Natural killer cell (primary cell): Measurements from ENCODE around the gene ANGPT4. TPM values are rescaled to one million over a fixed set of nuclear protein-coding genes. Genes with fewer than 3 reads are reported as not detected.

Experiments
- ATAC-seq, 3 donors: fragments of 150-1000 bp in 2 of 3; fragments of 200-7000 bp in 1 of 3; cut with Tn5 transposase; 1 replicate in 1 of 3; 2 replicates in 2 of 3; pipeline ENCODE4 v1.10.0; 2021; ENCODE audit warnings: mild to moderate bottlenecking in 2 of 3, moderate library complexity in 2 of 3
- DNase-seq, 2 donors: peaks; one replicate each; pipeline versions ENCODE4 v3.0.0 to v3.0.0-alpha.2; 2013 to 2021; ENCODE audit warnings: mixed read lengths in 1 of 2
- H3K27ac ChIP-seq: one replicate; pipeline ENCODE4 v1.5.1; 2013; ENCODE audit warnings: mild to moderate bottlenecking, low read length
- H3K27me3 ChIP-seq: one replicate; pipeline ENCODE4 v1.6.1; 2013; ENCODE audit warnings: low read length; ENCODE audit not compliant: control insufficient read depth, insufficient read depth
- H3K36me3 ChIP-seq: one replicate; pipeline ENCODE4 v1.6.1; 2013; ENCODE audit warnings: low read length; ENCODE audit not compliant: control insufficient read depth, insufficient read depth
- H3K4me1 ChIP-seq: one replicate; pipeline ENCODE4 v1.6.1; 2013; ENCODE audit warnings: low read length; ENCODE audit not compliant: control insufficient read depth, insufficient read depth
- H3K4me3 ChIP-seq: one replicate; pipeline ENCODE4 v1.5.1; 2013; ENCODE audit warnings: low read length
- H3K9me3 ChIP-seq: one replicate; pipeline ENCODE4 v1.6.1; 2013; ENCODE audit warnings: low read length; ENCODE audit not compliant: control insufficient read depth, insufficient read depth
- H3K27ac Mint-ChIP-seq, 2 donors: one replicate each; pipeline ENCODE4 v1.8.0; 2022; ENCODE audit warnings: mild to moderate bottlenecking in 2 of 2, mixed read lengths in 2 of 2, moderate library complexity in 1 of 2
- H3K27me3 Mint-ChIP-seq, 2 donors: one replicate each; pipeline ENCODE4 v1.8.0; 2022; ENCODE audit warnings: low read depth in 2 of 2, mixed read lengths in 2 of 2
- H3K36me3 Mint-ChIP-seq: one replicate; pipeline ENCODE4 v1.8.0; 2022; ENCODE audit warnings: mixed read lengths
- H3K4me1 Mint-ChIP-seq, 2 donors: one replicate each; pipeline ENCODE4 v1.8.0; 2022; ENCODE audit warnings: mixed read lengths in 2 of 2
- H3K4me3 Mint-ChIP-seq: one replicate; pipeline ENCODE4 v1.8.0; 2022; ENCODE audit warnings: mild to moderate bottlenecking, moderate library complexity, mixed read lengths
- H3K9me3 Mint-ChIP-seq, 2 donors: one replicate each; pipeline ENCODE4 v1.8.0; 2022; ENCODE audit warnings: mixed read lengths in 2 of 2
- WGBS: methylation state at CpG from one replicate; pipeline ENCODE4 v1.1.7; 2013; ENCODE audit warnings: missing lambda C conversion rate; ENCODE audit not compliant: insufficient coverage; 5-methylcytosine and 5-hydroxymethylcytosine counted together
- intact Hi-C: fragments of 100-400 bp; cut with micrococcal nuclease; formaldehyde crosslinking; loops from one replicate; pipeline ENCODE4 v1.14.2; 2022
- total RNA-seq, 4 donors: library from RNA; stranded (reverse); fragments of 120-200 nt in 1 of 4; gene quantifications; one replicate each; pipeline versions ENCODE4 v1.2.3 to v1.2.4, GENCODE V29; 2013 to 2022
- TF ChIP-seq, protein P1 (sequence below): fragments of 200-600 bp; IDR thresholded peaks from one replicate; pipeline ENCODE4 v1.8.0; 2022; ENCODE audit warnings: antibody characterized with exemption

The ANGPT4 gene
- total RNA-seq, 3 donors from 2014 or later (not counting 1 experiment from before 2014, with no cell fraction given), result not detected

DNA sequence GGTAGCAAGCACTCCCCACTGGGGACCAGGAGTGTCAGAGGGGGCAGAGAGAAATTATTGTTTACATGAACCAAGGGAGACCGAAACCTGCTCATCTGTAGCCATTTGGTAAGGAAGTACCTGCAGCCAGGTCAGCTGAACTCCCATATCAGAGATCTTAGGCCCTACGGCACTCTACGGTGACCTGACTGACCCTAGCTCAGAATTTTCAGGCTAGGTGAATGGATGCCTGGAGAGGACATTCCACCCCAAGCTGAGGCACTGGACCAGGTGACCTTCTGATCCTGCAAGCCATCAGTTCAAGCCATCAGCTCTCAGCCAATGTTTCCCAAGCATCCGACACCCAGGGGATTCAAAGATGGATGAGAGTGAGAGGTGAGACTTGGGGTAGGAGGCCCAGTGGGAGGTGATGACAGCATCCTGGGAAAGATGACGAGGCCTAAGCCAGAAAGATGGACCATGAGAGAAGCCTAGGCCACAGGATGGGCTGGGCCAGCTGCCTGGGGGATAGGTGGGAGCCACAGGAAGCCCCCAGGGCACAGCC, 2.8 kb downstream of the ANGPT4 start:
- TF ChIP-seq, protein P1, sequence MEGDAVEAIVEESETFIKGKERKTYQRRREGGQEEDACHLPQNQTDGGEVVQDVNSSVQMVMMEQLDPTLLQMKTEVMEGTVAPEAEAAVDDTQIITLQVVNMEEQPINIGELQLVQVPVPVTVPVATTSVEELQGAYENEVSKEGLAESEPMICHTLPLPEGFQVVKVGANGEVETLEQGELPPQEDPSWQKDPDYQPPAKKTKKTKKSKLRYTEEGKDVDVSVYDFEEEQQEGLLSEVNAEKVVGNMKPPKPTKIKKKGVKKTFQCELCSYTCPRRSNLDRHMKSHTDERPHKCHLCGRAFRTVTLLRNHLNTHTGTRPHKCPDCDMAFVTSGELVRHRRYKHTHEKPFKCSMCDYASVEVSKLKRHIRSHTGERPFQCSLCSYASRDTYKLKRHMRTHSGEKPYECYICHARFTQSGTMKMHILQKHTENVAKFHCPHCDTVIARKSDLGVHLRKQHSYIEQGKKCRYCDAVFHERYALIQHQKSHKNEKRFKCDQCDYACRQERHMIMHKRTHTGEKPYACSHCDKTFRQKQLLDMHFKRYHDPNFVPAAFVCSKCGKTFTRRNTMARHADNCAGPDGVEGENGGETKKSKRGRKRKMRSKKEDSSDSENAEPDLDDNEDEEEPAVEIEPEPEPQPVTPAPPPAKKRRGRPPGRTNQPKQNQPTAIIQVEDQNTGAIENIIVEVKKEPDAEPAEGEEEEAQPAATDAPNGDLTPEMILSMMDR, result no peak
- no peak overlapping the region for H3K4me3 Mint-ChIP-seq
- H3K27ac ChIP-seq, result no peak overlapping the region
- no peaks in the 10 kb centered on the region for H3K27me3 ChIP-seq
- no peaks in the 10 kb centered on the region for H3K36me3 ChIP-seq
- H3K9me3 ChIP-seq, result no peaks in the 10 kb centered on the region
- ATAC-seq, result no peak
- peaks cover 0 to 10% of the 10 kb centered on the region in 2 donors for H3K4me1 Mint-ChIP-seq
- no peaks in the 10 kb centered on the region for H3K9me3 Mint-ChIP-seq
- 83% methylated on average over 5 of the region's 5 CpGs for WGBS
- H3K27me3 Mint-ChIP-seq, result peaks cover 0 to 10% of the 10 kb centered on the region in 2 donors
- no peak overlapping the region for H3K27ac Mint-ChIP-seq
- intact Hi-C loops, result no loop called here
- H3K4me3 ChIP-seq, result no peak overlapping the region
- no peak for DNase-seq
- no peaks in the 10 kb centered on the region for H3K36me3 Mint-ChIP-seq
- H3K4me1 ChIP-seq, result no peaks in the 10 kb centered on the region

DNA sequence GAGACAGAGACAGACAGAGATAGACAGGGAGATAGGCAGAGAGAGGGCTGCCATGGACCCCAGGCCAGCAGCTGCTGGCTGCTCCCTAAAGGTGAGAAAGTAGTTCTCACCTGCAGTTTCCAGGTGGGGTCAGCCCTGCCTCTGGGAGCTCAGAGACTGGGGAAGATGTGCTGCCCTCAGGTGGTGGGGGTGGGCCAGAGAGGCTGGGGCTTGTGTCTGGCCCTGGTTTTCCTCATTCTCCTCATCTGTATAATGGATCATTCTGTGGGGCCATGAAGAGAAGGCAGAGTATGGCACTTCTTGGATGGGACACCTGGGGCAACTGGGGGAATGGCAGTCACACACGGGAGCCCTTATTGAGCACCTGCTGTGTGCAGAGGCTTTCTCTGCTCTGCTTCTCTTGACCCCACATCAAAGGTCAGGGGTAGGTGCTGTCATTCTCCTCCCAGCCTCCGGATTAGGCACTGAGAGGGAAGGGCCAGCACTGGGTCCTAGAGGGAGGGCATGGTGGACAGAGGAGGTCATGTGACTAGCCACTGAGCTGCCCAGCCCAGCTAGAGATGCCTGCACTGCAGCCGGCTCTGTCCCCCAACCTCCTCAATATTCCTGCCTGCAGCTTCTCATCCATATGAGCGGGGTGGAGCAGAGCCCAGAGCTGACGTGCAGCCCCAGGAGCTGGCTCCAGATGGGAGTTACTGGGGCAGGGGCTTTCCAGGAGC, 4.1 kb downstream of the ANGPT4 start:
- TF ChIP-seq, protein P1, result no peak
- Mint-ChIP-seq H3K4me1 (peaks cover 0 to 10% of the 10 kb centered on the region in 2 donors), H3K36me3 (no peaks in the 10 kb centered on the region), H3K4me3 (no peak overlapping the region), H3K27me3 (peaks cover 0 to 10% of the 10 kb centered on the region in 2 donors), H3K27ac (no peak overlapping the region), H3K9me3 (no peaks in the 10 kb centered on the region)
- 87% methylated on average over 5 of the region's 5 CpGs for WGBS
- Histone ChIP-seq H3K4me3 (no peak overlapping the region), H3K27ac (no peak overlapping the region), H3K9me3 (no peaks in the 10 kb centered on the region), H3K27me3 (no peaks in the 10 kb centered on the region), H3K4me1 (no peaks in the 10 kb centered on the region), H3K36me3 (no peaks in the 10 kb centered on the region)
- no peak for ATAC-seq
- intact Hi-C loops, result no loop called here
- DNase-seq, result peak in 1 of 2 donors; percentile 37

DNA sequence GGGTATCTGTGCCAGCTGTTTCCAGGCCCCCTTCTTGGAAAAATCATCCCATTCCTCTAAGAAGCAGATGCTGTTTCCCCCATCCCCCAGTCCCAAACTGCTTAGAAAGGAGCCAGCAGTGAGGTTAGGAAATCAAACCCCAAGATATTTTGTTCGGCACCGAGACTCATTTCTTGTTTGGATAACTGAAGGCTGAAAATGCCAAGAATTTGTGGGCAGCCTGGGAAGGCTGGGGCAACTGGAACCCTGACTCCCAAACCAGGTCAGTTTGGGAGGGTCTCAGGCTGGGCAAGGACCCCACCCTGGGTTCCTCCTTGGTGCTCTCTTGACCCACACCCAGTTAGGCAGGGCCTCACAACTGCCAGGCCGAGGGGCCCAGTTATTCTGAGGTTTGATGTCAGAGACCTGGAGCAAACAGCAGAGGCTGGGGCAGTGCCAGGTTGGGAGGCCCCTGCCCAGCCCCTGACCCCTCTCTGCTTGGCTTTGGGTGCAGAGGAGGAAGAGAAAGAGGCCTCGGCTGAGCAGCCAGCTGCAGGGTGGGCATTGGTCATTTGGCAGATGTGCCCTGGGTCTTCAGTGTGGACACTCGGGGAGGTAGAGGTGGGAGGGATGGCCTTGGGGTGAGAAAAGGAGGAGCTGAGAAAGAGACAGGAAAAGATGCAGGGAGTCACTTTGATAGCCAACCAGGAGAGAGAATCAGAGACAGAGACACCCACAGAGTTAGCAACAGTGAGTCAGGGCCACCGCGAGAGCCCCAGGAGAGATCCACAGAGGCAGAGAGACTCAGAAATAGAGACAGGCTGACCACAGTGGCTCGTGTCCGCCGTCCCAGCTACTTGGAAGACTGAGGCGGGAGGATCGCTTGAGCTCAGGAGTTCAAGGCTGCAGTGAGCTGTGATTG, 5.0 kb downstream of the ANGPT4 start:
- no peak for ATAC-seq
- DNase-seq, result no peak
- Histone ChIP-seq H3K4me1 (no peaks in the 10 kb centered on the region), H3K36me3 (no peaks in the 10 kb centered on the region), H3K9me3 (no peaks in the 10 kb centered on the region), H3K4me3 (no peak overlapping the region), H3K27ac (no peak overlapping the region), H3K27me3 (no peaks in the 10 kb centered on the region)
- H3K4me1 Mint-ChIP-seq, result peaks cover 0 to 6% of the 10 kb centered on the region in 2 donors
- TF ChIP-seq, protein P1, result no peak
- H3K4me3 Mint-ChIP-seq, result no peak overlapping the region
- intact Hi-C loops, result no loop called here
- H3K9me3 Mint-ChIP-seq, result no peaks in the 10 kb centered on the region
- no peak overlapping the region for H3K27ac Mint-ChIP-seq
- 77% methylated on average over 12 of the region's 12 CpGs for WGBS
- H3K27me3 Mint-ChIP-seq, result peaks cover 0 to 10% of the 10 kb centered on the region in 2 donors
- no peaks in the 10 kb centered on the region for H3K36me3 Mint-ChIP-seq
